Stimulated activated CD8-positive, alpha-beta memory T cell treated with anti-CD3 and anti-CD28 coated beads, Interleukin-4, amount 100 ng/mL, for 24 hours (primary cell): ENCODE results near the gene DDX6.
"Not testable (repeated sequence)": the region's sequence is repeated elsewhere in the genome, so short reads cannot be mapped to it uniquely, and the experiment has no call there.

Experiments
- DNase-seq: peaks from one replicate; pipeline ENCODE4 v3.0.0-alpha.2; 2020; ENCODE audit warnings: low read depth

The DDX6 gene

GRCh38 chr11:118791111-118791960 lies at the start of gene DDX6:
TSS of gene DDX6 (minus strand) at chr11:118791164. CDS start at chr11:118786251, 4,913 bp downstream.
- DNase-seq: peak; percentile 84

- DNase-seq: no peak
Measured at GRCh38 chr11:118838905-118839553, 48.1 kb upstream of the DDX6 start.

- DNase-seq: no peak
Measured at GRCh38 chr11:118837868-118838267, 46.9 kb upstream of the DDX6 start.

- no peak for DNase-seq
Measured at GRCh38 chr11:118834427-118835028, 43.6 kb upstream of the DDX6 start.

- no peak for DNase-seq
Measured at GRCh38 chr11:118827118-118827517, 36.2 kb upstream of the DDX6 start.

- DNase-seq: not testable (repeated sequence)
Measured at GRCh38 chr11:118822936-118823510, 32.1 kb upstream of the DDX6 start.

- no peak for DNase-seq
Measured at GRCh38 chr11:118820412-118821357, 29.7 kb upstream of the DDX6 start.

GRCh38 chr11:118820025-118820379 lies 29.0 kb upstream of the DDX6 start:
- not testable (repeated sequence) for DNase-seq

- no peak for DNase-seq
Measured at GRCh38 chr11:118819334-118820024, 28.5 kb upstream of the DDX6 start.

- no peak for DNase-seq
Measured at GRCh38 chr11:118818130-118818529, 27.2 kb upstream of the DDX6 start.

- no peak for DNase-seq
Measured at GRCh38 chr11:118813551-118813950, 22.6 kb upstream of the DDX6 start.

GRCh38 chr11:118812485-118812884 lies 21.5 kb upstream of the DDX6 start:
- no peak for DNase-seq

- DNase-seq: no peak
Measured at GRCh38 chr11:118807800-118808778, 17.1 kb upstream of the DDX6 start.

GRCh38 chr11:118806400-118806799 lies 15.4 kb upstream of the DDX6 start:
- DNase-seq: no peak

GRCh38 chr11:118804094-118804493 lies 13.1 kb upstream of the DDX6 start:
- DNase-seq: no peak

GRCh38 chr11:118799372-118799771 lies 8.4 kb upstream of the DDX6 start:
- no peak for DNase-seq

GRCh38 chr11:118797510-118797909 lies 6.5 kb upstream of the DDX6 start:
- no peak for DNase-seq

GRCh38 chr11:118792570-118793124 lies 1.7 kb upstream of the DDX6 start:
- peak; percentile 34 for DNase-seq

- no peak for DNase-seq
Measured at GRCh38 chr11:118791961-118792569, 1.1 kb upstream of the DDX6 start.
